Endothelial cell of hepatic sinusoid (primary cell): ENCODE data around the gene FBXO47.
"Not testable (repeated sequence)": the region's sequence is repeated elsewhere in the genome, so short reads cannot be mapped to it uniquely, and the experiment has no call there.

Source experiments
- in situ Hi-C: cut with HindIII; loops from 2 replicates; pipeline ENCODE4 v1.10.0; 2017; ENCODE audit warnings: low sequenced_read_pairs

Gene FBXO47

DNA sequence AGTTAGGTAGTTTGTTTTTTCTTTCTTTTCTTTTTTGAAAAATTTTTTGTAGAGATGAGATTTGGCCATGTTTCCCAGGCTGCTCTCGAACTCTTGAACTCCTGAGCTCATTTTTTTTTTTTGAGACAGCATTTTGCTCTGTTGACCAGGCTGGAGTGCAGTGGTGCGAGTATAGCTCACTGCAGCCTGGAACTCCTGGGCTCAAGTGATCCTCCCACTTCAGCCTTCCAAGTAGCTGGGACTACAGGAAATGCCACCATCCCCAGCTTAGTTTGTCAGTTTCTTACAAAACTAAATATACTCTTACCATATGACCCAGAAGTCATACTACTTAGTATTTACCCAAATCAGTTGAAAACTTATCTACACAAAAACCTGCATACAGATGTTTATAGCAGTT lies 14.4 kb upstream of the FBXO47 start:
- in situ Hi-C loops = no loop called here

DNA sequence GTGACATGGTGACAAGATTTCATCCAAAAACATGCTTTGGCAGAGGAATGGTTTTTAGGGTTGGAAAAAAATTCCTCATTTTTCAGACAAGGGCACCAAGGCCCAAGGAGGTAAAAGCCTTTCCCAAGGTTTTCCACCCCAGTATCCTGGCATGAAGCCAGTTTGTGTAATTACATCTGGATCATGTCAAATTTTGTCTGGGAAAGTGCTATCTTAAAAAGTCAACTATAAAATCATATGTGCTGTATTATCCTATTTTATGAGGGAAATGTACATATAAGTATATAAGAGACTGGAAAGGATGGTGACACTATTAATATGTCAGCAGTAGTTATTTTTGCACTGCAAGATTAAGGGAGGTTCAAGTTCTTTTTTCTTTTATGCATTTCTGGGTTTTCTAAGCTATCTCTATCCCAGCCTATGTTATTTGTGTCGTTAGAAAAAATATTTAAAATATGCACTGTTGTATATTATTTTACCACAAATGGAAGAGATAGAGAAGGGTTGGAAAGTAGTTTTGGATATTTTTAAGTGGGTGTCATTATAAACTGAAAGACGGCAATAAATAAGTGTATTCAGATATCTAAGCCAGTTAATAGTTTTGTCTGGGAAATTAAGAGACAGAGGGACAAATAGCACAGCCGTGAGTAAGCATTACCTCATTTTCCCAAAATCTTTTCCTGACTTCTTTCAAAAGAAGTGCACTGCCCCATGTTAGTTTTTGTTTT lies 13.5 kb upstream of the FBXO47 start:
- in situ Hi-C loops = no loop called here

DNA sequence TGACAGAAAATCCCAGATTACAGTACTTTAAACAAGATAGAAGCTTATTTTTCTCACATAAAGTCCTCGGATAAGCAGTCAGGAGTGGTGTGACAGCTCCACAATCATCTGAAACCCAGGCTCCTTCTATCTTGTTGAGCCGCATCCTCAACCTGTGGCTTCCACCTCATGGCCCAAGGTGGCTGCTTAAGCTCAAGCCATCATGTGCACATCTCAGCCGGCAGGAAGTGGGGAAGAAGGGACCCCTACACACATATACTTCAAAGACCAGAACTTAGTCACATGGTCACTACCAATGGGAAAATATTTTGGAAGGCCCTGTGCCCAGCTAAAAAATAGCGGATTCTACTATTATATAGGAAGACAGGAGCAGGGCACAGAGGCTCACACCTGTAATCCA lies 11.0 kb upstream of the FBXO47 start:
- in situ Hi-C loops = no loop called here

DNA sequence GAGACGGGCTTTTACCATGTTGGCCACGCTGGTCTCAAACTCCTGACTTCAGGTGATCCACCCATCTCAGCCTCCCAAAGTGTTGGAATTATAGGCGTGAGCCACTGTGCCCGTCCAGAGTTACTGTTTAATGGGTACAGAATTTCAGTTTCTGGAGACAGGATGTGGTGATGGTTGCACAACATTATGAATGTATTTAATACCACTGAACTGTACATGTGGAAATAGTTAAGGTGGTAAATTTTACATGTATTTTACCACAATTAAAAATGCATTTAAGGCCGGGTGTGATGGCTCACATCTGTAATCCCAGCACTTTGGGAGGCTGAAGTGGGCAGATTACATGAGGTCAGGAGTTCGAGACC lies 9.0 kb upstream of the FBXO47 start:
- in situ Hi-C loops = not testable (repeated sequence)

DNA sequence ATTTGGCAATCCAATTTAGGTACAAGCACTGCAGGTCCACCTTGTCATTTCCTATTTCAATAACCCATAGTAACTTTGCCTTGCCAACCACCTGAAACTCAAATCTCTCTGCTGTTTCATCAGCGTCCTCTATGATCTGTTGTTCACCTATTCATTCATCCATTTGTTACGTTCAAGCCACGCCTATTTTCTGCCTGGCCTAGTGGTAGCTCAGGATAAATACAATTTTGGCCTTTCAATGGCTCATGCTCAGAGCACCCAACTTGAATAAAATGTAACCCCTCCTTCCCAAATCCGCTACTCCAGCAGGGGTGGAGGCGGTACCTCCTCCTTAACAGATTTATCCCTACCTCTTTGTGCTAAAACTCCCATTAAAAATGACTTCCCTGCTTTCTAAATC lies 3.6 kb upstream of the FBXO47 start:
- in situ Hi-C loops = no loop called here

DNA sequence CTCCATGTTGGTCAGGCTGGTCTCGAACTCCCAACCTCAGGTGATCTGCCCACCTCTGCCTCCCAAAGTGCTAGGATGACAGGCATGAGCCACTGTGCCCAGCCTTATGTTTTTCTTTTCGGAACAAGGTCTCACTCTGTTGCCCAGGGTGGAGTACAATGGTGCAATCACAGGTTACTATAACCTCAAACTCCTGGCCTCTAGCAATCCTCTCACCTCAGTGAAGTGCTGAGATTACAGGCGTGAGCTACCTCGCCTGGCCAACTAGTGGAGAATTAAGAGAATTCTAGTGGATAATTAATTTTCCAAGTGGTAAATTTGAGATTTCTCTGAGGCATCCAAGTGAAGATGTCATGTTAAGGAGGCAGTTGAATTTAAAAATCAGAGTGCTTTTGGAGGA lies 2.9 kb upstream of the FBXO47 start:
- in situ Hi-C loops = no loop called here

DNA sequence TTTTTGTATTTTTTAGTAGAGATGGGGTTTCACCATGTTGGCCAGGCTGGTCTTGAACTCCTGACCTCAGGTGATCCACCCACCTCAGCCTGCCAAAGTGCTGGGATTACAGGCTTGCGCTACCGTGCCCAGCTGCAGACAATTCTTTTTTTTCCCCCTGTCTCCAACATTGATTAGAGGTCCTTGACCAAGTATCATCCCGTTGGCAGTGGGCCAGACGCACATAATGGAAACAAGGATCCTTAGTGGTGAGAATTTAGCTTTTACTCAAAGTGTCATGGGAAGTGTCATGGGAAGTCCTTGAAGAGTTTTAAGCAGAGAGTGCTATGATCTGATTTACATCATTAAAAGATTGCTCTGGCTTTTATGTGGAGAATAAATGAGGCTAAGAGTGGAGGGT lies 2.1 kb upstream of the FBXO47 start:
- in situ Hi-C loops = no loop called here

DNA sequence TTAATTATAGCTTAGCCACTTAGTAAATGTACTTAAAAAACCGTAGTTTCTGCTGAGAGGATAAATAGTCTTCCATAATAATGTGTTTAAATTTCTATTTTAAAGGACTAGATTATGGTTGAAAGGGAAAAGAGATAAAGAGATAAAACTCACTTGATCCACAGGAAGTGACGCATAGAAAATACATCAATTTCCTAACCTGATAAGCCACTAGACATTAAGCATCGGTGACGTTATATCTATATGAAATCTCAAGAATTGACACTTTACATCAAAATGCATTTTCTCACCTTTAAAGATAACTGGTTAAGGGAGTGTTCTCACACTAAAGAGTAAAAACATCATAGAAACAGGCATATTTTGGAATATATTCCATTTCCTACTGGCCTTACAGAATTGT lies 5.8 kb downstream of the FBXO47 start:
- in situ Hi-C loops = no loop called here

DNA sequence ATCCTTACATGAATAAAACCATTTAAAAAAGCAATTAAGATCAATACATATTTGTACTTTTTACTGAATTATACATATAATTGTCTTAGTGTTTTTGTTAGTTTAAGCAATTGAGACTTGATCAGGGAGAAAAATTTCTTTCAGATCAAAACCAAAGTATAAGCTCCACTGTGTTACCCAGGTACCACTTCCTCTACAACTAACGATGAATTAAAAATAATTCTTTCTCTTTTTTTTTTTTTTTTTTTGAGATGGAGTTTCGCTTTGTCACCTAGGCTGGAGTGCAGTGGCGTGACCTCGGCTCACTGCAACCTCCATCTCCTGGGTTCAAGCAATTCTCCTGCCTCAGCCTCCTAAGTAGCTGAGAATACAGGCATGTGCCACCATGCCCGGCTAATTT lies 6.8 kb downstream of the FBXO47 start:
- in situ Hi-C loops = no loop called here

DNA sequence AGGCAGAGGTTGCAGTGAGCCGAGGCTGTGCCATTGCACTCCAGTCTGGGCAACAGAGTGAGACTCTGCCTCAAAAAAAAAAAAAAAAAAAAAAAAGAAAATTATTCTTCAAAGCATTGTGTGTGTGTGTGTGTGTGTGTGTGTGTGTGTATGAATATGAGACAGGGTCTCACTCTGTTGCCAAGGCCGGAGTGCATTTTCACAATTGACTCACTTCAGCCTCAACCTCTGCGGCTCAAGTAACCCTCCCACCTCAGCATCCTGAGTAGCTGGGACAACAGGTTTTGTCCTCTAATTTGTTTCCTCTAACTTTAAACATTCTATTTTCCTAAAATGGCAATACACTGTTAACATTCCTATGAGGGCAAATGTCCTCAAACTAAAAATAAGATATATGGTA lies 7.7 kb downstream of the FBXO47 start:
- in situ Hi-C loops = no loop called here

DNA sequence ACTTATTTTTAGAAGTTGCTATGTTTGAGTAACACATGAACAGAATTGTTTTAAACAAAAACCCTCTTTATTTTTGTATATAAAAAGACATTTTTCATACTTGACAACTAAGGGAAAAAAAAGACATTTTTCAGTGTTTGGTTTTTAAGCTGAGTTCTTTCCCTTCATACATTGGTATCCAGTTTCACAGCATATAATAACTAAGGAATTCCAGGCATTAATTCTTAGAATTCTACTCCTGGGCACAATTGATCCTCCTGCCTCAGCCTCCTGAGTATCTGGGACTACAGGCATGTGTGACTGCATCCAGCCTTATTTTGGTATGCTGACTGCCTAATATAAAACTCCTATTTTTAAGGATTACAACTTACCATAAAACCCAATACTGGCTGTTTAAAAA lies 8.4 kb downstream of the FBXO47 start:
- in situ Hi-C loops = no loop called here

DNA sequence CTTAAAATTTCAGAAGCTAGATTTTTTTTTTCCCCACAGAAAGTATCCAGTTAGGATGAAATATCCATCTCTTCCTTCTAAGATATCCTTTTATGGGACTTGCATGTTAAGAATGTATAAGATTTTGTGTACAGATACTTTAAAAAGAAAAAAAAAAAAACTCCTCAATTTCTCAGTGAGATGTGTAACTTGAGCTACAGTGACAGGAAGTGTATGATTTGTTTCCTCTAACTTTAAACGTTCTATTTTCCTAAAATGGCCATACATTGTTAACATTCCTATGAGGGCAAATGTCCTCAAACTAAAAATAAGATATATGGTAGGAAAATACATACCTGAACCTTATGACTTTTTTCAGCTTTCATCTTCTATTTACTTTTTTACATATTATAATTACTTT lies 8.9 kb downstream of the FBXO47 start:
- in situ Hi-C loops = no loop called here

DNA sequence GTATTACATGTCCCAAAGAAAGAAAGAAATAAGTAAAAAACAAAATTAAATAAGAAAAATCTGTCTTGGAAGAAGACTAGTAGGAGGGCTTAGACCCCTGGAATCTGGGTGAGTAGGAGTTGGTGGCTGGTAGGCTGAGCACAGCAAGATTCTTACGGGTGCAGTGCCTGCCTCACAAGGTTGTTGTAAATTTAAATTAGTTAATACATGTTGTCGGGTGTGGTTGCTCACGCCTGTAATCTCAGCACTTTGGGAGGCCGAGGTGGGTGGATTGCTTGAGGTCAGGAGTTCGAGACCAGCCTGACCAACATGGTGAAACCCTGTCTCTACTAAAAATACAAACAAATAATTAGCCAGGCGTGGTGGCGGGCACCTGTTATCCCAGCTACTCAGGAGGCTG lies 13.4 kb downstream of the FBXO47 start:
- in situ Hi-C loops = not testable (repeated sequence)

DNA sequence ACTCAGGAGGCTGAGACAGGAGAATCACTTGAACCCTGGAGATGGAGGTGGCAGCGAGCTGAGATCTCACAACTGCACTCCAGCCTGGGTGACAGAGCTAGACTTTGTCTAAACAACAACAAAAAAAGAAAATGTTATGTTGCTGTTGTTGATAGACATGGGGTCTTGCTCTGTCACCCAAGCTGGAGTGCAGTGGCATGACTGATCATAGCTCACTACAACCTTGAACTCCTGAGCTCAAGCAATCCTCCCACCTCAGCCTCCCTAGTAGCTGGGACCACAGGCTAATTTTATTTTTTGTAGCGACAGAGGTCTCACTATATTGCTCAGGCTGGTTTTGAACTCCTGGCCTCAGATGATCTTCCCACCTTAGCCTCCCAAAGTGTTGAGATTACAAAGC lies 20.0 kb downstream of the FBXO47 start:
- in situ Hi-C loops = no loop called here

DNA sequence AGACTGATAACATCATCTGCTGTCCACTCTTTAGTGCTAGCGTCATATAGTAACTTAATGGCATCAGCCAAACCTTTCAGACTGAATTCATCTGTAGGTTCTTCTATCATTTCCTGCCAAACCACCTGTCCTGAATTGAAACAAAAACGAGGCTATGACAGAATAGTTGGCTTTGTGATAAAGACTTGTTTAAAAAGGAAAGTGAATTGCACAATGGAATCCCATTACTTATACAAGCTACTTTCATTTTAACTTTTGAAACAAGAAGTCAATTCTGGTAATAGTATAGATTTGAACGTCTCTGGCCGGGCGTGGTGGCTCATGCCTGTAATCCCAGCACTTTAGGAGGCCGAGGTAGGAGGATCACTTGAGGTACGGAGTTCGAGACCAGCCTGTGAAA lies 23.6 kb downstream of the FBXO47 start:
- in situ Hi-C loops = no loop called here

DNA sequence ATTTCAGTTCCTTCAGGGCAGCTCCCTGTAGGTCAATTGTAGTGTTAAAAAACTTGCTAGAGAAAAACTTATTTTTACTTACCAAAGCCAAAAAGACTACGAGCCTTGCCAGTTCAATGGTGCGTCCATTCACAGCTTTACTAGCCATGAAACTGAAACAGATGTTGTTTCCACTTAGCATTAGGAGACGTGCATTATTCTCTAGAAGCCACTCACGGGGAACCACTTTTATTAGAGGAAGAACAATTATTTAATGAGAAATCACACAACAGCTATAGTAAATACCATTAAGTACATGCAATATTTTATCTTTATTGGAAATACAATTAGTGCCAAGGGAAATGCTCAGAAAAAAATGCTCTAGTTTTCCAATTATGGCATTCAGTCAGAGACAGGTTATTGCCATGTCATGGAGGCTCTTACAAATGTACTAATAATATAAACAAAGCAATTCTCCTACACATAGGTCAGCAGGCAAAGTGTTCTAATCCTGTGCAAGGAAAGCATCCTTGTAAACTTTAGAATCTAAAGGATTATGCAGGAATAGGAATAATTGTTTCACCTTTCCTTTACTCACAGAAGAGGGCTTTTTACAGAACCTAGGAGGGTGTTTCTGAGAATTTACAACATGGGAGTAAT lies 24.4 kb downstream of the FBXO47 start:
- in situ Hi-C loops = no loop called here

DNA sequence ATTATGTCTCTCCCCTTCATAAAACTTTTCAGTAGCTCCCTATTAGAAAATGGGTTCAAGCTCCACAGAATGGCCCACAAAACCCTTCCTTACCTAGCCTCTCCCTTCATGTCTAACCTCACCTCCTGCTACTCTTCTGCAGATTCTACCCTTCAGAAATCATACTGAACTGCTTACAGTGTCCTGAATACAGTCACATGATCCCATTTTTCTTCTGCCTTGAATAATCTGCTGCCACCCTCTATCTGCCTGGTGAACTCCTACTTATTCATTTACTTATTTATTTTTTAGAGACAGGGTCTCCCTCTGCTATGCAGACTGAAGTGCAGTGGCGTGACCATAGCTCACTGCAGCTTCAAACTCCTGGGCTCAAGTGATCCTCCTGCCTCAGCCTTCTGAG lies 26.8 kb downstream of the FBXO47 start:
- in situ Hi-C loops = no loop called here

DNA sequence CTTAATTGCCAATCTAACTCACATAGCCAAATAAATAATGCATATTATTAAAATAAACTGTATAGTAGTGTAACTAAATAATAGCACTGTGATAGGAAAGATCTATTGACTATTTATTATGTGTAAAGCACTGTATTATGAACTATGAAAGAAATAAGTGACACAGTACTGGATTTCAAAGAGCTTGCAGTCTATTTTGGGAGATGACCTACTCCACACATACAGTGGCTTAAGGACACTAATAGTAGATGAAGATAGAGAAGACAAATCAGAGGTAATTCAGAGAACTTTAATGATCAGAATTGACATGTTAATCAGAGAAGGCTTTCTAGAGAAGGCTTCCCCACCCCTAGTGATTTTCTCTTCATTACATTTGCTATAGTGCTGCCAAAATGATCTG lies 27.2 kb downstream of the FBXO47 start:
- in situ Hi-C loops = loop anchor here (5.0 kb wide), 1 partner anchor 77 kb away; no protein-coding TSS in a partner anchor

DNA sequence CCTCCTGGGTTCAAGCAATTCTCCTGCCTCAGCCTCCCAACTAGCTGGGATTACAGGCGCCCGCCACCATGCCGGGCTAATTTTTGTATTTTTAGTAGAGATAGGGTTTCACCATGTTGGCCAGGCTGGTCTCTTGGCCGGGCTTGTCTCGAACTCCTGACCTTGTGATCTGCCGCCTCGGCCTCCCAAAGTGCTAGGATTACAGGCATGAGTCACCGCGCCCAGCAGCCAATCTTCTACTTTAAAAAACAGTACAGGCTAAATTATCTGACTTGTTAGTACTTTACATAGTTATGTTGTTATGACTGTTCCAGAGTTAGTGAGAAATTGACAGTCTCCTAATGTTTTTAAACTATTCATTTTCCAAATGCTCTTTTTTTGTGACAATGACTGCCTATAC lies 33.2 kb downstream of the FBXO47 start:
- in situ Hi-C loops = not testable (repeated sequence)

DNA sequence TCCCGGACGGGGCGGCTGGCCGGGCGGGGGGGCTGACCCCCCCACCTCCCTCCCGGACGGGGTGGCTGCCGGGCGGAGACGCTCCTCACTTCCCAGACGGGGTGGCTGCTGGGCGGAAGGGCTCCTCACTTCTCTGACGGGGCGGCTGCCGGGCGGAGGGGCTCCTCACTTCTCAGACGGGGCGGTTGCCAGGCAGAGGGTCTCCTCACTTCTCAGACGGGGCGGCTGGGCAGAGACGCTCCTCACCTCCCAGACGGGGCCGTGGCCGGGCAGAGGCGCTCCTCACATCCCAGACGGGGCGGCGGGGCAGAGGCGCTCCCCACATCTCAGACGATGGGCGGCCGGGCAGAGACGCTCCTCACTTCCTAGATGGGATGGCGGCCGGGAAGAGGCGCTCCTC lies 36.4 kb downstream of the FBXO47 start:
- in situ Hi-C loops = not testable (repeated sequence)

DNA sequence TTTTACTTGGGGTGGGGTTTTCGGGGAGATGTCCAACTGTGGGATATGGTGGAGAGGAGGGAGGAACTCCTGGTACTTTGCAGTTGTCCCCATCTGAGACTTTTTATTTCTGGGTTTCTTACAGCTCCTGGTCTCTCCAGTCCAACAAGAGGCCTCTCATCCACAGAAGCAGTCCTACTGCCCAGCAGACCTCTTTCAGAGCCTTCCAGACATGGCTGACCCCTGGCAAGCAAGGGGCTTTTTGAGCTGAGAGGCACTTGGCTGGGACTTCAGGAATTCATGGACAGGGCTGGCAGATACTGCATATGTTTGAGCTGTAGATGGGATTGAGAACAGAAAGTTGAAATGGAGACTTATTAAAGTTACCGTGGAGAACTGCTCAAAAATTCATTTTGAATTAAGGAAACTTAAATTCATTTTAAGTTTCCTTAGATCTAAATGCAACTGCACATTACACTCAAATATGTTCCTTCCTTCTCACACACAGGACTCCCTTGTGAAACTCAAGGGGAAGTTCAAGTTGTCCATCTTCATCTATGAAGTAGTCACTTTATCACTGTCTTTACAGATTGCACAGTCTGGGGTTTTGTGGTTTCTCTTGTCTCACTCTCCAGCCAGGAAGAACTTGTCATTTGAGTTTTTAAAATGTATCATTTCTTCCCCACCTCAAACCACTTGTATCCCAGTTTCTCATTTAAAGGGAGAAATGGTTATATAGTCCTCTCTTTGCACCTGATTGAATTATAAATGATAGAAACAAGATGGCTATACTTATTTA lies 40.7 kb downstream of the FBXO47 start:
- in situ Hi-C loops = loop anchor here (10.0 kb wide), 1 partner anchor 52 kb away; the partner anchor contains the start of gene LASP1
